ENCODE data around the gene POU2AF1. TPM values are rescaled to one million over a fixed set of nuclear protein-coding genes. Genes with fewer than 3 reads are reported as not detected.
A peak's percentile ranks its signal among the peaks of the same experiment; 100 is the strongest.

The POU2AF1 gene
- total and polyA plus RNA-seq, 2 of the 13 experiments (the other 11 are each of a cell fraction or from before 2014, with no cell fraction given) = 1.9 to 3.6 TPM

DNA sequence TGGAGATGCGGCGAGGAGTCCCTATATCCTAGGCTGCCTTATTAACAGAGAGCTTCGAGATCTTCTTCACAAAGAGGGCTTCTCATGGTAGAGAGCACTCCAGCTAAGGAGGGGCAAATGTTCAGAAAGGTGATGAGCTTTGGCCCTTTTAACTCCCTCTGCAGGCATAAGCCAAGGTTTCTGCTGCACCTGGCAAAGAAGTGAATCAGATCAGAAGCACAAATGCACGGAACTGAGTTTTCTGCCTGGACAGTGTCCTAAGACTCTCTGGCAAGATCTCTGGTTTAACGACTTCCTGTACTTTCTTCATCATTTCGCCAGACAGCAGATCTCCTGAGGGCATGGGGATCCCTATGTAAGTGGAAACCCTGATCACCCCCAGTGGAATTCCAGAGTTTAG is 43.5 kb downstream of the POU2AF1 start (continued):
- TF ChIP-seq MAFG (CRISPR knock-in tag; IDR thresholded peaks at IDR 0.05) (no peak), ASH2L (IDR thresholded peaks at IDR 0.05; ENCODE audit: insufficient read length, low read depth, low read length) (peak; percentile 13), ZNF614 (CRISPR knock-in tag; IDR thresholded peaks at IDR 0.05; ENCODE audit: borderline replicate concordance) (no peak), MYC (CRISPR knock-in tag; IDR thresholded peaks at IDR 0.05; ENCODE audit: borderline replicate concordance) (no peak), SYNCRIP (IDR thresholded peaks at IDR 0.05; ENCODE audit: insufficient read depth, low read depth, low read length) (no peak), ZFY (CRISPR knock-in tag; IDR thresholded peaks at IDR 0.05) (0 out of 2 replicates have a peak, but pooled peaks have one; percentile 3), CBX2 (IDR thresholded peaks at IDR 0.05; ENCODE audit: low read depth, low read length) (no peak), CBX2 (CRISPR knock-in tag; IDR thresholded peaks at IDR 0.05; ENCODE audit: low read depth) (no peak), ZSCAN30 (CRISPR knock-in tag; IDR thresholded peaks at IDR 0.05) (peak; percentile 44; the same call in 1 of the 2 replicates), POLR2A (IDR thresholded peaks at IDR 0.05; ENCODE audit: insufficient read depth in 1 of 2, low read depth in 2 of 2, low read length in 2 of 2) (0 out of 4 replicates have a peak, but pooled peaks of 1 of the 2 experiments have one; percentile 11), REPIN1 (CRISPR knock-in tag; IDR thresholded peaks at IDR 0.05; ENCODE audit: borderline replicate concordance, low read depth) (0 out of 2 replicates have a peak, but pooled peaks have one; percentile 12), AKAP8 (CRISPR knock-in tag; IDR thresholded peaks at IDR 0.05) (no peak), KAT7 (CRISPR knock-in tag; IDR thresholded peaks at IDR 0.05; ENCODE audit: borderline replicate concordance) (no peak), MATR3 (CRISPR knock-in tag; IDR thresholded peaks at IDR 0.05) (no peak), SRSF9 (IDR thresholded peaks at IDR 0.05; ENCODE audit: borderline replicate concordance, insufficient read depth, low read depth, low read length, poor library complexity, severe bottlenecking) (no peak), ZFP37 (CRISPR knock-in tag; IDR thresholded peaks at IDR 0.05; ENCODE audit: borderline replicate concordance) (0 out of 2 replicates have a peak, but pooled peaks have one; percentile 14), ZNF33A (CRISPR knock-in tag; IDR thresholded peaks at IDR 0.05; ENCODE audit: borderline replicate concordance) (no peak), JUN (CRISPR knock-in tag; IDR thresholded peaks at IDR 0.05) (no peak), MBNL3 (CRISPR knock-in tag; conservative IDR thresholded peaks at IDR 0.05) (no peak), ZNF552 (CRISPR knock-in tag; IDR thresholded peaks at IDR 0.05; ENCODE audit: borderline replicate concordance) (no peak), ELF4 (CRISPR knock-in tag; IDR thresholded peaks at IDR 0.05; ENCODE audit: borderline replicate concordance) (no peak), MED1 (CRISPR knock-in tag; IDR thresholded peaks at IDR 0.05) (no peak), NCOR1 (IDR thresholded peaks at IDR 0.05; ENCODE audit: borderline replicate concordance, low read length) (no peak)
- TF ChIP-seq, protein P1, sequence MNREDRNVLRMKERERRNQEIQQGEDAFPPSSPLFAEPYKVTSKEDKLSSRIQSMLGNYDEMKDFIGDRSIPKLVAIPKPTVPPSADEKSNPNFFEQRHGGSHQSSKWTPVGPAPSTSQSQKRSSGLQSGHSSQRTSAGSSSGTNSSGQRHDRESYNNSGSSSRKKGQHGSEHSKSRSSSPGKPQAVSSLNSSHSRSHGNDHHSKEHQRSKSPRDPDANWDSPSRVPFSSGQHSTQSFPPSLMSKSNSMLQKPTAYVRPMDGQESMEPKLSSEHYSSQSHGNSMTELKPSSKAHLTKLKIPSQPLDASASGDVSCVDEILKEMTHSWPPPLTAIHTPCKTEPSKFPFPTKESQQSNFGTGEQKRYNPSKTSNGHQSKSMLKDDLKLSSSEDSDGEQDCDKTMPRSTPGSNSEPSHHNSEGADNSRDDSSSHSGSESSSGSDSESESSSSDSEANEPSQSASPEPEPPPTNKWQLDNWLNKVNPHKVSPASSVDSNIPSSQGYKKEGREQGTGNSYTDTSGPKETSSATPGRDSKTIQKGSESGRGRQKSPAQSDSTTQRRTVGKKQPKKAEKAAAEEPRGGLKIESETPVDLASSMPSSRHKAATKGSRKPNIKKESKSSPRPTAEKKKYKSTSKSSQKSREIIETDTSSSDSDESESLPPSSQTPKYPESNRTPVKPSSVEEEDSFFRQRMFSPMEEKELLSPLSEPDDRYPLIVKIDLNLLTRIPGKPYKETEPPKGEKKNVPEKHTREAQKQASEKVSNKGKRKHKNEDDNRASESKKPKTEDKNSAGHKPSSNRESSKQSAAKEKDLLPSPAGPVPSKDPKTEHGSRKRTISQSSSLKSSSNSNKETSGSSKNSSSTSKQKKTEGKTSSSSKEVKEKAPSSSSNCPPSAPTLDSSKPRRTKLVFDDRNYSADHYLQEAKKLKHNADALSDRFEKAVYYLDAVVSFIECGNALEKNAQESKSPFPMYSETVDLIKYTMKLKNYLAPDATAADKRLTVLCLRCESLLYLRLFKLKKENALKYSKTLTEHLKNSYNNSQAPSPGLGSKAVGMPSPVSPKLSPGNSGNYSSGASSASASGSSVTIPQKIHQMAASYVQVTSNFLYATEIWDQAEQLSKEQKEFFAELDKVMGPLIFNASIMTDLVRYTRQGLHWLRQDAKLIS (CRISPR knock-in tag; IDR thresholded peaks at IDR 0.05) = 0 out of 2 replicates have a peak, but pooled peaks have one; percentile 7
- TF ChIP-seq, protein P2, sequence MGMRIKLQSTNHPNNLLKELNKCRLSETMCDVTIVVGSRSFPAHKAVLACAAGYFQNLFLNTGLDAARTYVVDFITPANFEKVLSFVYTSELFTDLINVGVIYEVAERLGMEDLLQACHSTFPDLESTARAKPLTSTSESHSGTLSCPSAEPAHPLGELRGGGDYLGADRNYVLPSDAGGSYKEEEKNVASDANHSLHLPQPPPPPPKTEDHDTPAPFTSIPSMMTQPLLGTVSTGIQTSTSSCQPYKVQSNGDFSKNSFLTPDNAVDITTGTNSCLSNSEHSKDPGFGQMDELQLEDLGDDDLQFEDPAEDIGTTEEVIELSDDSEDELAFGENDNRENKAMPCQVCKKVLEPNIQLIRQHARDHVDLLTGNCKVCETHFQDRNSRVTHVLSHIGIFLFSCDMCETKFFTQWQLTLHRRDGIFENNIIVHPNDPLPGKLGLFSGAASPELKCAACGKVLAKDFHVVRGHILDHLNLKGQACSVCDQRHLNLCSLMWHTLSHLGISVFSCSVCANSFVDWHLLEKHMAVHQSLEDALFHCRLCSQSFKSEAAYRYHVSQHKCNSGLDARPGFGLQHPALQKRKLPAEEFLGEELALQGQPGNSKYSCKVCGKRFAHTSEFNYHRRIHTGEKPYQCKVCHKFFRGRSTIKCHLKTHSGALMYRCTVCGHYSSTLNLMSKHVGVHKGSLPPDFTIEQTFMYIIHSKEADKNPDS (CRISPR knock-in tag; IDR thresholded peaks at IDR 0.05) = no peak
